SIG-M5 treated with dmso at 0.1 percent for 504 hours (cell line): ENCODE measurements around the gene FAM237B.
"Not testable (repeated sequence)": the region's sequence is repeated elsewhere in the genome, so short reads cannot be mapped to it uniquely, and the experiment has no call there.

Experiments used
- DNase-seq: peaks from one replicate; lab custom pipeline; 2025; ENCODE audit not compliant: unreplicated experiment; lab: John Stamatoyannopoulos, UW

Gene FAM237B

GRCh38 chr7:90320801-90321494 is at the start of gene FAM237B:
TSS of gene FAM237B (minus strand) at chr7:90321304. CDS start at chr7:90319748, 1,556 bp downstream.
- DNase-seq: no peak

DNA sequence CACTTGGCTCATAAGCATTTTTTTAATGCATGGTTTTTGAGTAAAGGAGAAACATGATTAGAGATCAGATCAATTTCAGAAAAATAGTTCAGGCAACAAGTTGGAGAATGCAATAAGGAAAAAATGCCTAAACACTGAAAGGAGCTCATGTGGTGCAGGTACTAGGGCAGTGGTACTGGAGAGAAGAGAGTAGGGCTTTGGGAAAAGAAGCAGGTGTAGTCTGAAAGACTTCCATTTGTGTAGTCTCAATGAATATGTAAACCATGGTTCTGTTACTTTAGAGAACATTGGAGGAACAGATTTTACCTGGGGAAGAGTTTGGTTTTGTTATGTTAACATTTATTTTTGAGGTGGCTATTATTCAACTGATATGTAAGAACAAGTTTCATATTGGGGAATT is 30.9 kb upstream of the FAM237B start:
- DNase-seq: no peak

- DNase-seq: not testable (repeated sequence)
Measured at GRCh38 chr7:90350032-90350431, 28.9 kb upstream of the FAM237B start.

DNA sequence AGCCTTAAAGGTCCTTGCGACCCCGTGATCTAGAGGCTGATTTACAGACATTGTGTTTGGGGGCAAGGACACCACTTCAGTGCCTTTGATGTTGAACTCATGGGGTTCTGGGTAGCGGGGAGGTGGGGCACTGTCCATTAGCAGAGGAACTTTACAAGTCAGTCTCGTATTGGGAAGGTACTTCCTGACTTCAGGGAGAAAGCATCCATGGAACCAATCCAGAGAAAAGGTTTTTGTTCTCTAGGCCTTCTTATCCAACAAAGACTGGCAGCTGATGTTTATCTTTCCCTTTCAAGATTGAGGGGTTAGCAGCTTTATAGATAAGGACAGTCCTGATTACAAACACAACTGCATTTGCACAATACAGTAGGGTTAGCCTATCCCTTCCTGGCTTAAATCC is 28.2 kb upstream of the FAM237B start:
- no peak for DNase-seq

- DNase-seq: peak; percentile 27
Measured at GRCh38 chr7:90347759-90348158, 26.7 kb upstream of the FAM237B start.

GRCh38 chr7:90346336-90347125 is 25.4 kb upstream of the FAM237B start, which contains the start of gene GTPBP10:
TSS of gene GTPBP10 (plus strand) at chr7:90346716. CDS start at chr7:90346742, 26 bp downstream.
- DNase-seq: peak; percentile 93

DNA sequence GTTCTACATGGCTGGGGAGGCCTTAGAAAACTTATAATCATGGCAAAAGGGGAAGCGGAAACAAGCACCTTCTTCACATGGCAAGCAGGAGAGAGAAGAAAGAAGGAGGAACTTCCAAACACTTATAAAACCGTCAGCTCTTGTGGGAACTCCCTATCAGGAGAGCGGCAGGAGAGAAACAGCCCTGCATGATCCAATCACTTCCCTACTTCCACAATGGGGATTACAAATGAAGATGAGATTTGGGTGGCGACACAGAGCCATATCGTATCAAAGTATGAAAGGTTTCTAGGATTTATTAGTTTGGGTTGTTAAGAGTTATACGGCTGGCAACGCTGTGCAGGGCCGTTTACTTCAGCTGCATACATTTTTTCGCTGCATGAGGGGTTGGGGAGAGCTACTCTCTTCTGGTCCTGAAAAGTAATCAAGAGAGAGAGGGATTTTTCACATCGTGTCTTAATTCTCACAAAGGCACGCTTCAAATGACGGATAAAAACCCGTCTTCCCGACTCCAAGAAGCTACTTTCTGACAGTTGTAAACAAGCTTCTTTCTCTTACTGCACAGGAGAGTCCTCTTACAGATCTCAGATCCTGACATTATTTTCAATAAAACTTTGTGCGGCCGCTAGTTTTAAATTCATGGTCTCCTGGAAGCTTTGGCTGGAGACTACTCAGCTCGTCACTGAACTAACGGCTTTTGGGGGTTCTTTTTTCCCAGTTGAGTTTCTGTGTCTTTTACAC is 24.7 kb upstream of the FAM237B start:
- peak; percentile 6 for DNase-seq

DNA sequence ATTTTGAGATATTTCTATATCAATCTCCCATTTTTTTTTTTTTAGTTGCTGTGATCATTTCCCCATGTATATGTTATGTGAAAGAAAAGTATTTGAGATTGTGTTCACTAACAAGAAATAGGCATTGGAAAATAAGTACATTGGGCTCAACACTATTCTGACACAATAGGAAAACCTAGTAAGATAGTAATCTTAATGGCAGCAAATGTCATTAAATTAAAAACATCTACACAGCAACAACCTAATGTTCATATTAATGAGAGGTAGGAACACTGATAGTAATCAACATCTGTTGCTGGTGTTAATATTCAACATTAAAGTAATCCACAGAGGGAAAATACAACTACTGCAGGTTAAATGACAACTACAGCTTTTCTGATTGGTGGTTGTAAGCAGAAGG is 23.9 kb upstream of the FAM237B start:
- DNase-seq: no peak

- DNase-seq: no peak
Measured at GRCh38 chr7:90337106-90337505, 16.0 kb upstream of the FAM237B start.

- DNase-seq: not testable (repeated sequence)
Measured at GRCh38 chr7:90334926-90335325, 13.8 kb upstream of the FAM237B start.

GRCh38 chr7:90334193-90334843 is 13.2 kb upstream of the FAM237B start:
- no peak for DNase-seq

DNA sequence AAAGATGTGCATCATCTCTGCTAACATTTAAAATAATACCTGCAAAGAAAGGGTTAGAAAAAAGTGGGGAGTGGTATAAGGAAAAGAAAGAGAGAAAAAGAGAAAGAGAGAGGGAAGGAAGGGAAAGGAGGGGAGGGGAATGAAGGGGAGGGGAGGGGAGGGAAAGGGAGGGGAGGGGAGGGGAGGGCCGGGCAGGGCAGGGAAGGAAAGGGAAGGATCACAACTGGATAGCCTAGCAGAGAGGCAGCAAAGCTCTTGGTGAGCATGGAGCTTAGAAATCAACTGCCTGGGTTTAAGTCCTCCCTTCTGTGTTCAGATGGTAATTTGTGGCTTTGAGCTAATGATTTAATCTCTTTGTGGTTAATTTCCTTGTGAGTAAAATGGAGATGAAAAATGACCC is 5.4 kb upstream of the FAM237B start:
- DNase-seq: no peak

- no peak for DNase-seq
Measured at GRCh38 chr7:90322837-90323236, 1.7 kb upstream of the FAM237B start.

DNA sequence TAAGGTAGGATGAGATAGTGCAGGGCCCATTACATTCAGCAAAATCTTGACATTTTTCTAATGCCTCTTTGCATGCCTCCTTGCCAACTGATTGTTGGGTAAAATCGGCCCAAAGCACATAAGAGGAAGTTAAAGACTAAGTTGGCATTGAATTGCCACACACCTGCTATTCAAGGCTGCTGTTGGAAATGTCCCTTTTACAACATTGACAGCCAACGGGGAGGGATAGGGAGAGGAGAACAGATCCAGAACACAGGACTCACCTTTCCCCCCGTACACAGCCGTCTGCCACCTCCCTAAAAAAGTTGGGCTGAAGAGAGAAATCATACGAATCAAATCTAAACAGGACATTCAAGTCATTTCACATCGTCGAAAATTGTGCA is 695 bp downstream of the FAM237B start:
- no peak for DNase-seq

- no peak for DNase-seq
Measured at GRCh38 chr7:90320014-90320413, 1.1 kb downstream of the FAM237B start.

GRCh38 chr7:90313907-90314306 is 7.2 kb downstream of the FAM237B start:
- DNase-seq: no peak

- DNase-seq: peak; percentile 7
Measured at GRCh38 chr7:90312745-90313144, 8.4 kb downstream of the FAM237B start.

GRCh38 chr7:90311175-90311574 is 9.9 kb downstream of the FAM237B start:
- DNase-seq: no peak

- no peak for DNase-seq
Measured at GRCh38 chr7:90309872-90310271, 11.2 kb downstream of the FAM237B start.

- no peak for DNase-seq
Measured at GRCh38 chr7:90303241-90303640, 17.9 kb downstream of the FAM237B start.
